HG02970 (cell line): Measurements from ENCODE around the gene NTHL1.

ENCODE experiments used
- ATAC-seq: cut with Tn5 transposase; IDR thresholded peaks from one replicate; pipeline ENCODE4 v1.9.1; 2021; ENCODE audit warnings: mild to moderate bottlenecking, moderate library complexity, moderate number of reproducible peaks; ENCODE audit not compliant: unreplicated experiment, low FRiP score

The NTHL1 gene

DNA sequence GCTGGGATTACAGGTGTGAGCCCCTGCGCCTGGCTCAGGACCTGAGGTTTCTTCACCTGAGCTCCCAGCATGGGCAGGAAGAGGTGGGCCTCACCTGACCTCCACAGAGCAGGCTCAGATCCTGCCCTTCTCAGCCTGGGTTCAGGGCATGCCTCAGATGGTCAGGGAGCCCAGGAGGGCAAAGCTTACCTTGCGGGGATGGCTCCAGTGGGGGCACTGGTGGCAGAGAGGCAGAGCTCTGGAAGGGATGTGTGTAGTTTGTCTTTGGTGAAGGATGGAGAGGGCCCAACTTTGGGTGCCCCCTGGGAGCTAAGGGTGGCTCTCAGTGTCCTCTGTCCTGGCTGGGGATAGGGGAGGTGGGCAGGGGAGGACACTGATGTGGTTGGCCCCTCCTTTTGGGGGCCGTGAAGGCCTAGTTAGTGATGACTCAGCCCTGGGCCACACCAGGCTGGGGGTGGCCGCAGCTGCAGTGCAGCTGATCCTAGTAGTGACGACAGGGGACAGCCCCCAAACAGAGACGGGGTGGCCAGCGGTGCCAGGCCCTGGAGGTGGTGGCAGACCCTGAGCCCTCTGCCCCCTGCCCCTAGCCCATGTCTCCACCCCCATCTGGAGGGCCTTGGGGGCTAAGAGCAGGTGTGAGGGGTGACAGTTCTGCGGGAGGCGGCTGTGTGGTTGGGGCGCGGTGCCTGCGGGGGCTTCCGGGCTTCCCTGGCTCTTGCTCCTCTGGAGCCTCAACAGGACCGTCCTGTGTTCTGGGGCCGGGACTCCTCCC is 15.2 kb downstream of the NTHL1 start:
- no peak for ATAC-seq

GRCh38 chr16:2031081-2031577 is 16.5 kb downstream of the NTHL1 start:
- no peak for ATAC-seq

GRCh38 chr16:2030036-2030435 is 17.6 kb downstream of the NTHL1 start:
- no peak for ATAC-seq

DNA sequence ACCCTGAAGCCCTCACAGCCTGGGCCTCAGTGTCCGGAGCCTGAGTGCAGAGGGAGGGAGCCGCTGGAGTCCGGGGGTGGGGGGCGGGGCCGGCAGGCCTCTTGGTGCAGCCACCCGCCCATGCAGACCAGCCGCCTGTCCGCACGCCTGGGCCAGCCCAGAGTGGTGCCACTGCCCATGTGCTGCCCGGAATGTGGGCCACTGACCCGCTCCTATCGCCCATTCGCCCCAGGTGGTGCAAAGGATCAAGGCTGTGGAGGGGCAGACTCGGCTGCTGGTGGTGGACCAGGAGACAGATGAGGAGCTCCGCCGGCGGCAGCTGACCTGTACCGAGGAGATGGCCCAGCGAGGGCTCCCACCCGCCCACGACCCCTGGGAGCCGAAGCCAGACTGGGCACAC is 18.3 kb downstream of the NTHL1 start:
- ATAC-seq, result no peak

GRCh38 chr16:2028620-2029220 is 18.9 kb downstream of the NTHL1 start:
- ATAC-seq, result no peak

GRCh38 chr16:2028146-2028545 is 19.5 kb downstream of the NTHL1 start:
- no peak for ATAC-seq

DNA sequence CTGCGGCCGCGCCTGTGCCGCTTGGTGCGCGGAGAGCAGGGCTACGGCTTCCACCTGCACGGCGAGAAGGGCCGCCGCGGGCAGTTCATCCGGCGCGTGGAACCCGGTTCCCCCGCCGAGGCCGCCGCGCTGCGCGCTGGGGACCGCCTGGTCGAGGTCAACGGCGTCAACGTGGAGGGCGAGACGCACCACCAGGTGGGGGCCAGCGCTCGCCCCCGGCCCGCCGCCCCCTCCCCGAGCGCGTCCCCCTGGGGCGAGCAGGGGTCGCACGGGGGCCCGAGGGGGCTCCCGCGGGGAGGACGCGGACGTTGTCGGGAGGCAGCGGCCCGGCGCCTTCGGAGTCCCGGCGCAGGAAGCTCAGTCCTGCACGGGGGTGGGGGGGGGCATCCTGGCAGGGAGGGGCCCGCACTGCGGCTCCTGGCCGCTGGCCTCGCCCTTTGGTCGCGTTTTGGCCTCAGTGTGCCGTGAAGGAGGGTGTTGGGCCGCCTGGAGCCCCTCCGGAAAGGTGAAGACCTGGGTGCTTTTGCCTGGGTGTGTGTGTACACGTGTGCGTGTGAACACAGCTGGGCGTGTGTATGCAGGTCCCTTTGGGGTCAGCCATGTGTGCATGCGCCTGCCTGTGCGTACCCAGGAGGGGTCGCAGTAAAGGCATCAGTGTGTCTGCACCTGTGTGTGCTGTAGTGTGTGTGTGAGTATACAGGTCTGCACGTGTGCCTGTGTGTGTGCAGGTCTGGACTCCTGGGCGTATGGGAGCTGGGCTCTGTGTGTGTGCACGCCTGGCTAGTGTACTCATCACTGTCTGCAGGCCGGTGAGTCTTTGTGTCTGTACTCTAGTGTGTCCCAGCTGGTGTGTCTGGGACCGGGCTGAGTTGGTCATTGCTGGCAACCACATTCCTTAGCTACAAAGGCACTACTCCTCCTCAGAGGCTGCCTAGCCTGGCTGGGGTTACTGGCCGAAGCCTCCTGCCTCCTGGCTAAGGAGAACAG is 20.3 kb downstream of the NTHL1 start:
- ATAC-seq, result no peak

- ATAC-seq, result no peak
Observed at GRCh38 chr16:2026461-2027023, 21.1 kb downstream of the NTHL1 start, which contains the start of gene NHERF2. Gene NHERF2, plus strand, starts transcription at chr16:2026902. Its CDS starts 104 bp downstream, at chr16:2027006.

DNA sequence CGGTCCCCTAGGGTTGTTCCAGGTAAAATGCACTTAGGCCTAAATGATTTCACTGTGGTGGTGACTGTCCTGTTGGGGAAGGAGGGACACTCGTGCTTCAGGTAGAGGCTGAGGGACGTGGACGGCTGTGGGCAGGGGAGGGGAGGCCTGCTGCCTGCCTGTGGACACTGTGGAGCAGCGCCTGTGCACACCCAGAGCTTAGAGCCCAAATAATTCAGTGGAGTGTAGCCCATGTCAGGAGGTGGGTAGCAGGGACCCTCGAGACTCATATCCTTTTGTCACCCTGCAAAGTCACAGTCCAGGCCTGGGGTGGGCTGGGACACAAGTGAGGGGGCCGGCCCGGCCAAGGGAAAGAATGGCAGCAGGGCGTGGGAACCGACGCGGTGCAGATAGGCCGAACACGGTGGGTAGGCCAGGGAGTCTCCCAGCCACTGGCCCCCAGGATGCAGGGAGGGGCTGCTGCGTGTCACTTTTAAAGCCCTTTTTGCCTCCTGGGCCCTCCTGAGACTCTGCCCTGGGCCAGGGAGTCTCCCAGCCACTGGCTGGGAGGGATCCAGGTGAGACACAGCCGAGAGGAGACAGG is 21.7 kb downstream of the NTHL1 start:
- no peak for ATAC-seq

GRCh38 chr16:2025251-2025650 is 22.4 kb downstream of the NTHL1 start:
- ATAC-seq, result no peak

DNA sequence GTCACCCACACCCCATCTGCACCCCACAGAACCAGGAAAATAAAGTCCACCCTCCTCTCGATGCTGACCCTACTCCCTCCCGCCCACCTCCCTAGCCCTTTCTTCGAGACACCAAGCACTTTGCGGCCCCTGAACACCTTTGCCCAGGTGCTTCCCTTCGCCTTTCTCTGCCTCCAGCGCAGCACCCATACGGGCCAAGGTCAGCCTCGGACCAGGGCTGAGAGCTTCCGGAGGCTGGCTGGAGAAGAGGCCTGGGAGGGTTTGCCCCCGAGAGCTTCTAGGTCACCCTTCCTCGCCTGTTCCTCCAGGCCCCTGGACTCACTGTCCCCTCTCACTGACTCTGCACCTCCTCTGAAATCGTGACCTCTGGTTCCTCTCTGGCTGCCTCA is 23.6 kb downstream of the NTHL1 start:
- no peak for ATAC-seq

DNA sequence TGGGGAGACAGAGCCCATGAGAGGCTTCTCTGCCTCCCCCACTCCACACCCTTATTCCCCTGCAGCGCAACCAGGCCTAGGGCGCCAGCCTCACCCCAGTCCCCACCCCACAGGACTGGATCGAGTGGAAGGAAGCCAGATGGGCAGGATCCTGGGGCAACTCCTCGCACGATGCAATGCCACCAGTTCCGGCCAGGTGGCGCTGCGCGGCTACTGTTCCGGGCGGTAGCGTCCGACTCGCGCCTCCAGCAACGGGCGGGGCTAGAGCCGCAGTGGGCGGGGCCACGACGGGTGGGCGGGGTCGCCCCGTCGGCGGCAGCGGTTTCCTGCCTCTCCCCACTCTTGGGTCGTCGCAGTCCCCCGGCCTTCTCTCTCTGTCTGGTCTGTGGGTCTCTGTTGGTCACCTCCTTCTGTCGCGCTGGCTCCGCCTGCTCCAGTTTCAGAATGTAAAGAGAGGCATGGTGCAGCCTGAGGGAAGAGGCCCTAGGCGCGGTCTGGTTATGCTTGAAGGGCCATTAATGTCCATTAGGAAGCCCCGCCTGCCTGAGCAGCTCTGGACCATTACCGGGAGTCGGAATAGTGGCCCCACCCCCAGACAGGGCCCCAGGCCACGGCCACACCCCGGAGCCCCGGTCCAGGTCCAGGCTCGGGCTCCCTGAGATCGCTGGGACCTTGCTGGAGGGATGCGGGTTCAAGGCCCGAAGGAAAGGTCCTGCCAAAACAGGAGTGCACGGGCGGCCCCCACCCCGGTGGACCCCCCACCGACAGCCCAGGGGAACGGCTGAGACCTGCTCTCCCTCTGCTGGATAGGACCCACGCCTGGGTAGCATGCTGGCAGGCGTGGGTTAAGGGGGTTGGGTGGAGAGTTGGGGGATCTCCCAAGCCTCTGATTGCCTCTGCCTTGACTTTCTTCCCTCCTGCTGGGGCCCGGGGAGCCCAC is 24.3 kb downstream of the NTHL1 start:
- ATAC-seq, result peak; percentile 86

DNA sequence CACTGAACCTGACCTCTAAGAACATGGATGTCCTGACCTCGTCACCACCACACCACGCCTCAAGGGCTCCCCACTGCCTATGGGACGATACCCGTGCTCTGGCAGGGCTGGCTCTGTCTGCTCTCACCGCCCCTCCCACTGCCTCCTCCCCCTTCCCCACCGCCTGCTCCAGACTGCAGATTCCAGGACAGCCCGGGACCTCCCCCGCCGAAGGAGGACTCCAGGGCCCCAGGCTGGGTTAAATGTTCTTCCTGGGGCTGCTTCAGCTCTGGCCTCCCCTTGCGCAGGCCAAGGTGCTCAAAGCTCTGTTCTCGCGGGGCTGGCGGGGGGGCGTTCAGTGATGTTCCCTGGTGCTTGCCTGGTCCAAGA is 24.9 kb downstream of the NTHL1 start:
- no peak for ATAC-seq

- no peak for ATAC-seq
Observed at GRCh38 chr16:2019921-2020831, 27.5 kb downstream of the NTHL1 start.

GRCh38 chr16:2019518-2019920 is 28.1 kb downstream of the NTHL1 start, which contains the start of gene NPW:
Gene NPW, plus strand, starts transcription at chr16:2019785.
- no peak for ATAC-seq

- ATAC-seq, result no peak
Observed at GRCh38 chr16:2016407-2016922, 31.2 kb downstream of the NTHL1 start.

DNA sequence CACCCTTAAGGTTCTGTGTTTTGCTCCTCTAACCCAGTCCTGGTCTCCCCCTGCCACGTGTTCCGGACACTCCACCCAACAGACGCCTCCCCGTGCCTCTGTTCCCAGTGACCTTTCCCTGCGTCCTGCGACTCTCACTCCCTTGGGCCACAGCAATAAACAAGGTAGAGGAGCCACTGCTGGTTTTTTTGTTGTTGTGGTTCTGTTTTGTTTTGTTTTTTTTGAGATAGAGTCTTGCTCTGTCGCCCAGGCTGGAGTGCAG is 31.8 kb downstream of the NTHL1 start:
- ATAC-seq, result no peak
